Measurements from ENCODE around the gene TTC39C. TPM values are rescaled to one million over a fixed set of nuclear protein-coding genes. Genes with fewer than 3 reads are reported as not detected.

The TTC39C gene
- total RNA-seq, 2 experiments from 2014 or later, result 31.4 to 47.0 TPM

DNA sequence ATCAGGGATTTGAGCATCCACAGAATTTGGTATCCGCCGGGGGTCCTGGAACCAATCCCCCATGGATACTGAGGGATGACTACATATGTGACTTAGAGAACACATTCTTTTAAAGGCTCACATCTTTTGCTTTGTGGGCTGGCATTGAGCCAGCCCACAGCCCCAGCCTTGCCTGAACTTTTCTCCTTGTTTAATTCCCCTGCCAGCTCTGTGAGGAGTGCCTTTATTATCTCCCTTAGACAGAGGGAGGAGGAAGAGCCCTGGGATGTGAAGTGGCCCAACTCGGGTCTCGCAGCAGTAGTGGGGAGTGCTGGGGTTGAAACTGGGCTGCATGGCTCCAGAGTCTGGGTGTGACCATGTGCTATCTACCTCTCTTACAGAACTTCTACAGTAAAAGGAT, 7.6 kb downstream of the TTC39C start:
- peaks cover 36% of the 10 kb centered on the region for H4K20me1 ChIP-seq (ENCODE audit: insufficient read depth, low read length)
- CTCF ChIA-PET (ENCODE audit: unreplicated experiment), result no interaction called here

GRCh38 chr18:24023185-24023814, 8.7 kb downstream of the TTC39C start:
- no TSS peak for BruUV-seq (replicated peaks)
- H2AFZ ChIP-seq (ENCODE audit: low read length), result no peak overlapping the region
- intact Hi-C loops (cut with micrococcal nuclease; ENCODE audit: unreplicated experiment), result no loop called here
- H3K36me3 ChIP-seq (ENCODE audit: insufficient read depth, low read length), result peaks cover 48% of the 10 kb centered on the region; the same call in 1 of the 2 replicates
- H3K27ac ChIP-seq (ENCODE audit: low read depth, low read length, poor library complexity, severe bottlenecking), result no peak overlapping the region
- peaks cover 56% of the 10 kb centered on the region for H3K4me1 ChIP-seq (ENCODE audit: insufficient read depth, low read length, poor library complexity, severe bottlenecking)
- POLR2A ChIA-PET, result no interaction called here
- TF ChIP-seq CTCF (conservative IDR thresholded peaks at IDR 0.05; ENCODE audit: low read length) (peak; percentile 39; the same call in 1 of the 2 replicates), EZH2phosphoT487 (IDR thresholded peaks at IDR 0.05; ENCODE audit: borderline replicate concordance, low read depth, low read length) (no peak)
- H3K9me3 ChIP-seq (ENCODE audit: low read length), result no peaks in the 10 kb centered on the region
- peaks cover 29% of the 10 kb centered on the region for H4K20me1 ChIP-seq (ENCODE audit: insufficient read depth, low read length)
- CTCF ChIA-PET (ENCODE audit: unreplicated experiment), result no interaction called here
- peaks cover 54% of the 10 kb centered on the region for H3K79me2 ChIP-seq (ENCODE audit: insufficient read depth, low read depth, low read length)
- H3K9me2 ChIP-seq (ENCODE audit: insufficient read depth, low read length), result no peaks in the 10 kb centered on the region
- no peak overlapping the region for H3K4me2 ChIP-seq (ENCODE audit: low read length)
- DNase-seq (ENCODE audit: low spot score), result no peak
- no peak overlapping the region for H3K4me3 ChIP-seq (ENCODE audit: low read depth, low read length, poor library complexity, severe bottlenecking)

More for the DNA sequence above, 7.6 kb downstream of the TTC39C start:
- Histone ChIP-seq H3K79me2 (ENCODE audit: insufficient read depth, low read depth, low read length) (peaks cover 59% of the 10 kb centered on the region), H3K4me3 (ENCODE audit: low read depth, low read length, poor library complexity, severe bottlenecking) (no peak overlapping the region), H2AFZ (ENCODE audit: low read length) (no peak overlapping the region), H3K9me2 (ENCODE audit: insufficient read depth, low read length) (no peaks in the 10 kb centered on the region), H3K36me3 (ENCODE audit: insufficient read depth, low read length) (peaks cover 49% of the 10 kb centered on the region; the same call in 1 of the 2 replicates), H3K27ac (ENCODE audit: low read depth, low read length, poor library complexity, severe bottlenecking) (no peak overlapping the region), H3K4me2 (ENCODE audit: low read length) (peak overlapping the region; percentile 82; the same call in 1 of the 2 replicates), H3K9me3 (ENCODE audit: low read length) (no peaks in the 10 kb centered on the region), H3K4me1 (ENCODE audit: insufficient read depth, low read length, poor library complexity, severe bottlenecking) (peaks cover 67% of the 10 kb centered on the region)
- POLR2A ChIA-PET, result interaction anchor here (0.6 kb wide), 2 partner anchors 34 to 132 kb away, joined by 3 read pairs; no protein-coding TSS in a partner anchor
- no peak for DNase-seq (ENCODE audit: low spot score)
- TF ChIP-seq CTCF (conservative IDR thresholded peaks at IDR 0.05; ENCODE audit: low read length) (no peak), EZH2phosphoT487 (IDR thresholded peaks at IDR 0.05; ENCODE audit: borderline replicate concordance, low read depth, low read length) (no peak)
- BruUV-seq (replicated peaks), result no TSS peak
- intact Hi-C loops (cut with micrococcal nuclease; ENCODE audit: unreplicated experiment), result no loop called here

DNA sequence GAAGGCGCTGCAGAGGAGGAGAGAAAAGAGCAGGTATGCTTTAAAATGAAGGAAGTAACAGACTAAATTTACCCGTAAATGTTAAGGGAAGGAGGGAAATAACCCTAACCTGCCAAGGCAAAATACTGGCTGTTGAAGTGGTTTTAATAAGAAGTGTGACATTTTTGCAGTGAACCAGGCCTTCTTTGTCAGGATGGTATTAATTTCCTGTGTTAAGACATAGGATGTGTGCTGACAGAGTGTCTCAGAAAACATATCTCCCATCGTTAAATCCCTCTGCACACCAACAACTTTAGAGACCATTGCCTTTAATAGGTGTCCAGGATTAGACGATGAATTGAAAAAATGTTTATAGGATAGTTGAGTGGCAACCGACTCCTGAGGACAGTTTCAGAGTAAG, 9.9 kb downstream of the TTC39C start:
- Histone ChIP-seq H3K4me2 (ENCODE audit: low read length) (no peak overlapping the region), H4K20me1 (ENCODE audit: insufficient read depth, low read length) (peaks cover 29% of the 10 kb centered on the region), H3K4me1 (ENCODE audit: insufficient read depth, low read length, poor library complexity, severe bottlenecking) (peaks cover 44% of the 10 kb centered on the region), H3K9me2 (ENCODE audit: insufficient read depth, low read length) (no peaks in the 10 kb centered on the region), H3K27ac (ENCODE audit: low read depth, low read length, poor library complexity, severe bottlenecking) (no peak overlapping the region), H3K9me3 (ENCODE audit: low read length) (no peaks in the 10 kb centered on the region), H3K4me3 (ENCODE audit: low read depth, low read length, poor library complexity, severe bottlenecking) (no peak overlapping the region), H2AFZ (ENCODE audit: low read length) (no peak overlapping the region), H3K79me2 (ENCODE audit: insufficient read depth, low read depth, low read length) (peaks cover 47% of the 10 kb centered on the region), H3K36me3 (ENCODE audit: insufficient read depth, low read length) (peaks cover 48% of the 10 kb centered on the region; the same call in 1 of the 2 replicates)
- no peak for TF ChIP-seq CTCF (conservative IDR thresholded peaks at IDR 0.05; ENCODE audit: low read length)
- intact Hi-C loops (cut with micrococcal nuclease; ENCODE audit: unreplicated experiment), result no loop called here
- no TSS peak for BruUV-seq (replicated peaks)
- POLR2A ChIA-PET, result no interaction called here
- CTCF ChIA-PET (ENCODE audit: unreplicated experiment), result no interaction called here
- DNase-seq (ENCODE audit: low spot score), result no peak
